Measurements from ENCODE around the gene CHD6.
A peak's percentile ranks its signal among the peaks of the same experiment; 100 is the strongest.

CHD6 gene

GRCh38 chr20:41617902-41618806 lies at the start of gene CHD6 (continued):
- TF ChIP-seq ZNF341 (tag by site-specific recombination; IDR thresholded peaks at IDR 0.05; ENCODE audit: low read depth) (peak; percentile 26; the same call in 1 of the 2 replicates), ZNF830 (tag by site-specific recombination; IDR thresholded peaks at IDR 0.05; ENCODE audit: low read depth) (no peak), PRDM10 (tag by site-specific recombination; IDR thresholded peaks at IDR 0.05) (peak; percentile 98), ZNF626 (tag by site-specific recombination; IDR thresholded peaks at IDR 0.05) (no peak), ZNF558 (tag by site-specific recombination; IDR thresholded peaks at IDR 0.05) (no peak), ZNF335 (tag by site-specific recombination; conservative IDR thresholded peaks at IDR 0.05) (peak; percentile 94), PRDM1 (tag by site-specific recombination; IDR thresholded peaks at IDR 0.05) (no peak), MYNN (tag by site-specific recombination; IDR thresholded peaks at IDR 0.05; ENCODE audit: borderline replicate concordance) (no peak), SP3 (tag by site-specific recombination; IDR thresholded peaks at IDR 0.05) (peak; percentile 83), ZNF792 (tag by site-specific recombination; IDR thresholded peaks at IDR 0.05) (no peak), ZNF791 (tag by site-specific recombination; IDR thresholded peaks at IDR 0.05) (no peak), ZNF138 (tag by site-specific recombination; IDR thresholded peaks at IDR 0.05; ENCODE audit: borderline replicate concordance) (no peak), BCL11B (tag by site-specific recombination; IDR thresholded peaks at IDR 0.05; ENCODE audit: low read depth) (no peak), ZNF561 (tag by site-specific recombination; IDR thresholded peaks at IDR 0.05; ENCODE audit: borderline replicate concordance) (peak; percentile 26; the same call in 1 of the 2 replicates), ZNF112 (tag by site-specific recombination; IDR thresholded peaks at IDR 0.05) (no peak), ZNF23 (tag by site-specific recombination; IDR thresholded peaks at IDR 0.05; ENCODE audit: borderline replicate concordance) (no peak), ZNF571 (tag by site-specific recombination; IDR thresholded peaks at IDR 0.05) (no peak), ZNF114 (tag by site-specific recombination; IDR thresholded peaks at IDR 0.05) (no peak), ZFP3 (tag by site-specific recombination; IDR thresholded peaks at IDR 0.05; ENCODE audit: low read depth) (no peak), ZNF16 (tag by site-specific recombination; IDR thresholded peaks at IDR 0.05; ENCODE audit: low read depth) (no peak), ZBTB44 (tag by site-specific recombination; IDR thresholded peaks at IDR 0.05) (no peak), KLF1 (tag by site-specific recombination; IDR thresholded peaks at IDR 0.05) (peak; percentile 12; the same call in 1 of the 2 replicates), KLF7 (tag by site-specific recombination; IDR thresholded peaks at IDR 0.05; ENCODE audit: borderline replicate concordance) (no peak), REST (tag by site-specific recombination; IDR thresholded peaks at IDR 0.05) (no peak), ZSCAN5A (tag by site-specific recombination; IDR thresholded peaks at IDR 0.05) (no peak), ZNF354C (tag by site-specific recombination; IDR thresholded peaks at IDR 0.05; ENCODE audit: borderline replicate concordance, low read depth) (no peak), ZBTB26 (tag by site-specific recombination; optimal IDR thresholded peaks at IDR 0.05) (no peak), ZNF610 (tag by site-specific recombination; IDR thresholded peaks at IDR 0.05; ENCODE audit: borderline replicate concordance) (no peak)
